GM23338 (cell line): ENCODE data around the gene PIGS. TPM values are rescaled to one million over a fixed set of nuclear protein-coding genes. Genes with fewer than 3 reads are reported as not detected.

ENCODE experiments used
- ATAC-seq: fragments of 200-7000 bp; cut with Tn5 transposase; 3 replicates; pipeline ENCODE4 v1.9.1; 2020
- DNase-seq: peaks from one replicate; pipeline ENCODE4 v3.0.0-alpha.2; 2015; ENCODE audit warnings: low spot score
- H2AFZ ChIP-seq: fragments of 200-600 bp; sonication (generic); 2 replicates; pipeline ENCODE4 v1.8.0; 2016; ENCODE audit warnings: antibody characterized with exemption, mild to moderate bottlenecking, moderate library complexity
- H3F3A ChIP-seq: fragments of 200-600 bp; sonication (generic); replicated peaks from 2 replicates; pipeline ENCODE4 v1.8.0; 2017; ENCODE audit warnings: antibody characterized with exemption, mixed run types, low read depth
- H3K27ac ChIP-seq: fragments of 200-600 bp; sonication (generic); 2 replicates; pipeline ENCODE4 v1.6.1; 2016; ENCODE audit warnings: low read depth
- H3K27me3 ChIP-seq: fragments of 200-600 bp; sonication (generic); 2 replicates; pipeline ENCODE4 v1.8.0; 2016; ENCODE audit warnings: mild to moderate bottlenecking, mixed run types, moderate library complexity; ENCODE audit not compliant: insufficient read depth
- H3K36me3 ChIP-seq: fragments of 200-600 bp; sonication (generic); 2 replicates; pipeline ENCODE4 v1.8.0; 2016; ENCODE audit warnings: mild to moderate bottlenecking; ENCODE audit not compliant: insufficient read depth
- H3K4me1 ChIP-seq: fragments of 200-600 bp; sonication (generic); 2 replicates; pipeline ENCODE4 v1.8.0; 2016; ENCODE audit warnings: mild to moderate bottlenecking, moderate library complexity; ENCODE audit not compliant: insufficient read depth
- H3K4me2 ChIP-seq: fragments of 200-600 bp; sonication (generic); 2 replicates; pipeline ENCODE4 v1.7.1; 2017; ENCODE audit warnings: mixed run types
- H3K4me3 ChIP-seq: fragments of 200-600 bp; sonication (generic); 2 replicates; pipeline ENCODE4 v1.6.1; 2016; ENCODE audit warnings: mixed run types
- H3K79me2 ChIP-seq: fragments of 200-600 bp; sonication (generic); replicated peaks from 2 replicates; pipeline ENCODE4 v1.8.0; 2017; ENCODE audit warnings: mild to moderate bottlenecking; ENCODE audit not compliant: insufficient read depth
- H3K9me2 ChIP-seq: fragments of 200-600 bp; sonication (generic); 2 replicates; pipeline ENCODE4 v1.8.0; 2017; ENCODE audit not compliant: insufficient read depth
- H4K20me1 ChIP-seq: fragments of 200-600 bp; sonication (generic); replicated peaks from 2 replicates; pipeline ENCODE4 v1.8.0; 2017; ENCODE audit warnings: mild to moderate bottlenecking; ENCODE audit not compliant: insufficient read depth
- H3K27ac Mint-ChIP-seq: 2 replicates; pipeline ENCODE4 v1.8.0; 2020; ENCODE audit warnings: inconsistent platforms, mild to moderate bottlenecking, moderate library complexity, mixed read lengths
- H3K27me3 Mint-ChIP-seq: 3 replicates; pipeline ENCODE4 v1.8.0; 2022; ENCODE audit warnings: low read depth, mild to moderate bottlenecking, moderate library complexity, mixed read lengths, inconsistent platforms; ENCODE audit not compliant: insufficient read depth, poor library complexity
- H3K36me3 Mint-ChIP-seq: 3 replicates; pipeline ENCODE4 v1.8.0; 2021; ENCODE audit warnings: low read depth, mild to moderate bottlenecking, inconsistent platforms, moderate library complexity, mixed read lengths
- H3K4me1 Mint-ChIP-seq: 3 replicates; pipeline ENCODE4 v1.8.0; 2020; ENCODE audit warnings: mild to moderate bottlenecking, inconsistent platforms, mixed read lengths
- H3K4me3 Mint-ChIP-seq: 3 replicates; pipeline ENCODE4 v1.8.0; 2021; ENCODE audit warnings: moderate library complexity, mild to moderate bottlenecking, inconsistent platforms, mixed read lengths
- H3K9me3 Mint-ChIP-seq: 3 replicates; pipeline ENCODE4 v1.8.0; 2020; ENCODE audit warnings: moderate library complexity, mild to moderate bottlenecking, inconsistent platforms, mixed read lengths
- CREB1 ChIP-seq: fragments of 250-450 bp; sonication (Bioruptor Pico); IDR thresholded peaks from 2 replicates; pipeline ENCODE4 v1.5.0; 2020; ENCODE audit warnings: low read depth, mild to moderate bottlenecking, moderate library complexity
- CTCF ChIP-seq, 2 experiments: fragments of 200-600 bp in 1 of 2; sonication (generic) in 1 of 2; conservative IDR thresholded peaks; 2 replicates each; pipeline versions ENCODE4 v1.5.1 to v1.6.1; 2016 to 2017; ENCODE audit warnings: antibody characterized with exemption in 2 of 2, low read depth in 2 of 2, mild to moderate bottlenecking in 2 of 2, moderate library complexity in 1 of 2
- ETS1 ChIP-seq: IDR thresholded peaks from 2 replicates; pipeline ENCODE4 v1.6.1; 2016; ENCODE audit warnings: antibody characterized with exemption
- EZH2 ChIP-seq: fragments of 200-600 bp; sonication (generic); IDR thresholded peaks from one replicate; pipeline ENCODE4 v1.8.0; 2017; ENCODE audit warnings: antibody characterized with exemption, mild to moderate bottlenecking, low read depth; ENCODE audit not compliant: unreplicated experiment
- JUNB ChIP-seq: IDR thresholded peaks from one replicate; pipeline ENCODE4 v1.6.1; 2016; ENCODE audit warnings: antibody characterized with exemption; ENCODE audit not compliant: unreplicated experiment
- NANOG ChIP-seq: IDR thresholded peaks from 2 replicates; pipeline ENCODE4 v1.6.1; 2016; ENCODE audit warnings: antibody characterized with exemption, borderline replicate concordance
- POLR2AphosphoS5 ChIP-seq: IDR thresholded peaks from 2 replicates; pipeline ENCODE4 v1.6.1; 2016; ENCODE audit warnings: antibody characterized with exemption, low read depth
- REST ChIP-seq: IDR thresholded peaks from one replicate; pipeline ENCODE4 v1.6.1; 2018; ENCODE audit warnings: antibody characterized with exemption; ENCODE audit not compliant: unreplicated experiment
- STAT1 ChIP-seq: IDR thresholded peaks from one replicate; pipeline ENCODE4 v1.6.1; 2016; ENCODE audit warnings: antibody characterized with exemption; ENCODE audit not compliant: unreplicated experiment
- ZNF114 ChIP-seq: fragments of 250-450 bp; sonication (Bioruptor Pico); IDR thresholded peaks from 2 replicates; pipeline ENCODE4 v1.5.0; 2020; ENCODE audit warnings: mild to moderate bottlenecking, moderate library complexity
- ZNF331 ChIP-seq: fragments of 250-450 bp; sonication (Bioruptor Pico); IDR thresholded peaks from 2 replicates; pipeline ENCODE4 v1.5.0; 2020; ENCODE audit warnings: low read depth, mild to moderate bottlenecking, moderate library complexity
- polyA plus RNA-seq: library from polyadenylated mRNA; unstranded; fragments of >200 nt; fragmentation: Nextera tagmentation; extraction: Ambion mirVana; gene quantifications from 2 replicates; pipeline ENCODE4 v1.2.1, GENCODE V29; 2016
- total RNA-seq: library from RNA; depleted of rRNA; stranded (reverse); fragments of >200 nt; shearing (Covaris generic); gene quantifications from 2 replicates; pipeline ENCODE4 v1.2.3, GENCODE V29; 2014

Gene PIGS
- total and polyA plus RNA-seq, 2 experiments from 2014 or later, result 16.4 to 53.2 TPM

GRCh38 chr17:28616281-28616680 lies 45.0 kb upstream of the PIGS start (continued):
- TF ChIP-seq STAT1 (no peak), POLR2AphosphoS5 (no peak), ETS1 (no peak), JUNB (no peak), REST (no peak), NANOG (no peak)

GRCh38 chr17:28615260-28615940 lies 44.1 kb upstream of the PIGS start:
- no peak overlapping the region for H3K27ac ChIP-seq
- TF ChIP-seq ETS1 (no peak), JUNB (no peak), EZH2 (no peak), CTCF (conservative IDR thresholded peaks at IDR 0.05; ENCODE audit: low read depth in 2 of 2) (no peak), ZNF331 (CRISPR knock-in tag) (no peak), CREB1 (CRISPR knock-in tag) (no peak), NANOG (no peak), ZNF114 (CRISPR knock-in tag) (no peak)
- Mint-ChIP-seq H3K36me3 (peaks cover 93% of the 10 kb centered on the region), H3K4me3 (no peak overlapping the region), H3K27me3 (no peaks in the 10 kb centered on the region), H3K9me3 (no peaks in the 10 kb centered on the region), H3K4me1 (no peaks in the 10 kb centered on the region), H3K27ac (no peak overlapping the region)
- H3K4me2 ChIP-seq, result no peak overlapping the region
- H3K4me3 ChIP-seq, result no peak overlapping the region
- H2AFZ ChIP-seq, result no peak overlapping the region
- peaks cover 47% of the 10 kb centered on the region for H4K20me1 ChIP-seq
- H3K79me2 ChIP-seq, result no peaks in the 10 kb centered on the region
- no peaks in the 10 kb centered on the region for H3K9me2 ChIP-seq
- no peaks in the 10 kb centered on the region for H3K27me3 ChIP-seq
- peaks cover 66% of the 10 kb centered on the region for H3K36me3 ChIP-seq
- ATAC-seq (no peak), DNase-seq (no peak)
- H3F3A ChIP-seq, result peaks cover 8% of the 10 kb centered on the region
- H3K4me1 ChIP-seq, result no peaks in the 10 kb centered on the region
